HCT116 (cell line): ENCODE results near the gene RRAGC. TPM values are rescaled to one million over a fixed set of nuclear protein-coding genes. Genes with fewer than 3 reads are reported as not detected.

ENCODE experiments used
- ATAC-seq: fragments of 200-7000 bp; cut with Tn5 transposase; 2 replicates; pipeline ENCODE4 v1.9.1; 2020; ENCODE audit warnings: mild to moderate bottlenecking, moderate library complexity
- BruUV-seq: library from RNA; stranded (reverse); fragments of 400-500 nt; replicated peaks from 2 replicates; lab custom pipeline; 2021; lab: Mats Ljungman, UMichigan
- CTCF ChIA-PET: fragments of 300-600 bp; sonication (Branson Sonifier 250); formaldehyde crosslinking; loops from one replicate; lab custom pipeline; 2021; ENCODE audit warnings: antibody characterized with exemption; lab: Charles Lee
- POLR2A ChIA-PET: fragments of 300-600, 350-600 bp; sonication (Branson Sonifier 250); formaldehyde crosslinking; loops from one replicate; lab custom pipeline; 2021; ENCODE audit warnings: antibody characterized with exemption; lab: Charles Lee
- RAD21 ChIA-PET, 2 experiments: fragments of 300-600 bp; sonication (Branson Sonifier 250); formaldehyde crosslinking; loops; one replicate each; lab custom pipeline; 2023; ENCODE audit warnings: low total read pairs in 2 of 2; ENCODE audit not compliant: uncharacterized antibody in 2 of 2, unreplicated experiment in 2 of 2, low non-redundant PET in 1 of 2; lab: Charles Lee
- DNase-seq: peaks from one replicate; pipeline ENCODE4 v3.0.0-alpha.2; 2010; ENCODE audit warnings: low read depth, low spot score
- H2AFZ ChIP-seq: fragments of 200-600 bp; shearing (Covaris generic), sonication (generic); 2 replicates; pipeline ENCODE4 v1.6.1; 2017; ENCODE audit warnings: low read depth, mixed run types, mixed read lengths, antibody characterized with exemption, low read length; ENCODE audit not compliant: poor library complexity, severe bottlenecking
- H3K27ac ChIP-seq: 2 replicates; pipeline ENCODE4 v1.5.1; 2012; ENCODE audit warnings: low read depth, low read length
- H3K27me3 ChIP-seq: fragments of 200-600 bp; sonication (generic); 2 replicates; pipeline ENCODE4 v1.6.1; 2016; ENCODE audit warnings: mixed run types, low read length, mixed read lengths; ENCODE audit not compliant: insufficient read depth
- H3K36me3 ChIP-seq, 2 experiments: fragments of 200-500 bp in 1 of 2; fragments of 200-600 bp in 1 of 2; sonication (Bioruptor generic) in 1 of 2; sonication (generic) in 1 of 2; 2 replicates each; pipeline versions ENCODE4 v1.5.1 to v1.6.1; 2014 to 2016; ENCODE audit warnings: low read length in 2 of 2, inconsistent platforms in 1 of 2, mixed read lengths in 1 of 2, mixed run types in 1 of 2; ENCODE audit not compliant: insufficient read depth in 2 of 2, control insufficient read depth in 1 of 2
- H3K4me1 ChIP-seq, 2 experiments: fragments of 200-600 bp in 1 of 2; sonication (generic) in 1 of 2; 2 replicates each; pipeline versions ENCODE4 v1.5.1 to v1.6.1; 2012 to 2017; ENCODE audit warnings: low read length in 2 of 2, inconsistent platforms in 1 of 2, mild to moderate bottlenecking in 1 of 2, mixed read lengths in 1 of 2, mixed run types in 1 of 2, moderate library complexity in 1 of 2; ENCODE audit not compliant: insufficient read depth in 2 of 2, control insufficient read depth in 1 of 2
- H3K4me2 ChIP-seq: fragments of 200-600 bp; sonication (generic); 2 replicates; pipeline ENCODE4 v1.6.1; 2017; ENCODE audit warnings: mixed run types, low read length, mixed read lengths
- H3K4me3 ChIP-seq, 2 experiments: fragments of 200-600 bp in 1 of 2; sonication (generic) in 1 of 2; replicated peaks in 1 of 2; 2 replicates each; pipeline ENCODE4 v1.5.1; 2011 to 2016; ENCODE audit warnings: low read length in 2 of 2, control low read depth in 1 of 2, low read depth in 1 of 2, mild to moderate bottlenecking in 1 of 2, mixed read lengths in 1 of 2, mixed run types in 1 of 2
- H3K79me2 ChIP-seq: fragments of 200-600 bp; sonication (generic); 2 replicates; pipeline ENCODE4 v1.6.1; 2017; ENCODE audit warnings: mild to moderate bottlenecking, mixed run types, low read length, moderate library complexity, mixed read lengths; ENCODE audit not compliant: insufficient read depth
- H3K9ac ChIP-seq: fragments of 200-600 bp; sonication (generic); 2 replicates; pipeline ENCODE4 v1.6.1; 2016; ENCODE audit warnings: low read length, mixed read lengths
- H3K9me2 ChIP-seq: fragments of 200-600 bp; sonication (generic), shearing (Covaris generic); 2 replicates; pipeline ENCODE4 v1.6.1; 2017; ENCODE audit warnings: mixed run types, mild to moderate bottlenecking, moderate library complexity; ENCODE audit not compliant: insufficient read depth
- H3K9me3 ChIP-seq, 2 experiments: fragments of 200-500 bp in 1 of 2; fragments of 200-600 bp in 1 of 2; sonication (Bioruptor generic) in 1 of 2; sonication (generic) in 1 of 2; 2 replicates each; pipeline ENCODE4 v1.6.1; 2014 to 2017; ENCODE audit warnings: low read length in 2 of 2, mixed read lengths in 2 of 2, inconsistent platforms in 1 of 2, low read depth in 1 of 2, mild to moderate bottlenecking in 1 of 2, mixed run types in 1 of 2, moderate library complexity in 1 of 2; ENCODE audit not compliant: control insufficient read depth in 1 of 2, insufficient read depth in 1 of 2
- H4K20me1 ChIP-seq: fragments of 200-600 bp; sonication (generic), shearing (Covaris generic); 2 replicates; pipeline ENCODE4 v1.6.1; 2017; ENCODE audit warnings: mixed run types, mild to moderate bottlenecking, moderate library complexity; ENCODE audit not compliant: insufficient read depth
- CEBPB ChIP-seq: IDR thresholded peaks from 2 replicates; pipeline ENCODE4 v1.6.1; 2012; ENCODE audit warnings: low read depth
- JUND ChIP-seq: IDR thresholded peaks from 2 replicates; pipeline ENCODE4 v1.6.1; 2012
- POLR2A ChIP-seq: IDR thresholded peaks from 2 replicates; pipeline ENCODE4 v1.7.0; 2011; ENCODE audit warnings: borderline replicate concordance; ENCODE audit not compliant: insufficient read depth, insufficient read length; ENCODE audit errors: extremely low read depth
- RAD21 ChIP-seq: IDR thresholded peaks from 2 replicates; pipeline ENCODE4 v1.6.1; 2012; ENCODE audit warnings: low read depth, mild to moderate bottlenecking
- SIN3A ChIP-seq: IDR thresholded peaks from 2 replicates; pipeline ENCODE4 v1.6.1; 2012; ENCODE audit warnings: low read depth
- SRF ChIP-seq: IDR thresholded peaks from 2 replicates; pipeline ENCODE4 v1.6.1; 2012; ENCODE audit warnings: low read depth
- TCF7L2 ChIP-seq: IDR thresholded peaks from 2 replicates; pipeline ENCODE4 v1.7.0; 2011; ENCODE audit warnings: borderline replicate concordance, inconsistent platforms; ENCODE audit not compliant: insufficient read depth, insufficient read length; ENCODE audit errors: extremely low read depth
- YY1 ChIP-seq: IDR thresholded peaks from 2 replicates; pipeline ENCODE4 v1.6.1; 2011; ENCODE audit warnings: low read length, low read depth, moderate library complexity, mild to moderate bottlenecking; ENCODE audit not compliant: insufficient replicate concordance; ENCODE audit errors: extremely low read depth
- ZFX ChIP-seq: fragments of 450-650 bp; IDR thresholded peaks from 2 replicates; pipeline ENCODE4 v1.6.1; 2017
- ZNF274 ChIP-seq: fragments of 200-500 bp; sonication (Bioruptor generic); IDR thresholded peaks from 2 replicates; pipeline ENCODE4 v1.6.1; 2014; ENCODE audit warnings: mild to moderate bottlenecking, low read depth, low read length, inconsistent platforms
- intact Hi-C: fragments of 100-400 bp; cut with micrococcal nuclease; formaldehyde crosslinking; loops from 2 replicates; pipeline ENCODE4 v1.10.0; 2022
- total RNA-seq: library from RNA; stranded (reverse); gene quantifications from one replicate; pipeline ENCODE4 v1.2.1, GENCODE V29; 2021; ENCODE audit not compliant: unreplicated experiment
- TF ChIP-seq, protein P1 (sequence below): IDR thresholded peaks from 2 replicates; pipeline ENCODE4 v1.6.1; 2012
- TF ChIP-seq, protein P2 (sequence below), 3 experiments: fragments of 200-600 bp in 1 of 3; sonication (generic) in 1 of 3; IDR thresholded peaks in 2 of 3; conservative IDR thresholded peaks in 1 of 3; 2 replicates each; pipeline ENCODE4 v1.5.1; 2012 to 2017; ENCODE audit warnings: low read depth in 2 of 3, low read length in 2 of 3, antibody characterized with exemption in 1 of 3, borderline replicate concordance in 1 of 3, control low read depth in 1 of 3, mild to moderate bottlenecking in 1 of 3, mixed read lengths in 1 of 3, mixed run types in 1 of 3, moderate library complexity in 1 of 3; ENCODE audit not compliant: insufficient read depth in 1 of 3
- TF ChIP-seq, protein P3 (sequence below): IDR thresholded peaks from 2 replicates; pipeline ENCODE4 v1.6.1; 2011; ENCODE audit warnings: mild to moderate bottlenecking, low read length, moderate library complexity; ENCODE audit not compliant: insufficient replicate concordance; ENCODE audit errors: extremely low read depth

RRAGC gene
- total RNA-seq, 1 experiment from 2014 or later = 11.7 TPM

DNA sequence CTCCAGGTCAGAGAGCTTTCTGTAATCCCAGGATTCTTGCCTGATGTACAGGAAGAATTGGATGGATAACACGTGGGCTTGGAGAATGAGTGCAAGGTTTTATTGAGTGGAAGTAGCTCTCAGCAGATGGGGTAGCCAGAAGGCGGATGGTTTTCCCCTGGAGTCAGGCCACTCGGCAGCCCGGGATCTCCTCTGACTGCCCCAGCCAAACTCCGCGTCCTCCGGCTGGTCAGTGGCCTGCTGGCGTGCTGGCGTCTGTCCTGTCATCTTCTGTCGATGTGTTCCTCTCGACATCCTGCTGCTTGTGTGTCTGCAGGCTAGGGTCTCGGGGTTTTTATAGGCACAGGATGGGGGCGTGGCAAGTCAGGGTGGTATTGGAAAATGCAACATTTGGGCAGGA lies 49.2 kb upstream of the RRAGC start:
- RAD21 ChIA-PET = no interaction called here
- TF ChIP-seq RAD21 (no peak), SRF (no peak), TCF7L2 (no peak)
- TF ChIP-seq, protein P1, sequence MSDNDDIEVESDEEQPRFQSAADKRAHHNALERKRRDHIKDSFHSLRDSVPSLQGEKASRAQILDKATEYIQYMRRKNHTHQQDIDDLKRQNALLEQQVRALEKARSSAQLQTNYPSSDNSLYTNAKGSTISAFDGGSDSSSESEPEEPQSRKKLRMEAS = no peak
- TF ChIP-seq, all 23 proteins: peak for 0
- no peak overlapping the region for H3K4me3 ChIP-seq
- no peaks in the 10 kb centered on the region for H3K9me2 ChIP-seq
- H3K4me2 ChIP-seq = no peak overlapping the region
- no peaks in the 10 kb centered on the region for H3K27me3 ChIP-seq
- no peaks in the 10 kb centered on the region for H4K20me1 ChIP-seq
- no peak overlapping the region for H2AFZ ChIP-seq
- H3K27ac ChIP-seq = no peak overlapping the region
- DNase-seq (no peak), ATAC-seq (no peak)
- H3K9me3 ChIP-seq = no peaks in the 10 kb centered on the region
- BruUV-seq = no TSS peak
- CTCF ChIA-PET = no interaction called here
- H3K9ac ChIP-seq = no peak overlapping the region
- intact Hi-C loops = no loop called here
- POLR2A ChIA-PET = no interaction called here
- no peaks in the 10 kb centered on the region for H3K4me1 ChIP-seq
- no peaks in the 10 kb centered on the region for H3K79me2 ChIP-seq
- no peaks in the 10 kb centered on the region for H3K36me3 ChIP-seq

DNA sequence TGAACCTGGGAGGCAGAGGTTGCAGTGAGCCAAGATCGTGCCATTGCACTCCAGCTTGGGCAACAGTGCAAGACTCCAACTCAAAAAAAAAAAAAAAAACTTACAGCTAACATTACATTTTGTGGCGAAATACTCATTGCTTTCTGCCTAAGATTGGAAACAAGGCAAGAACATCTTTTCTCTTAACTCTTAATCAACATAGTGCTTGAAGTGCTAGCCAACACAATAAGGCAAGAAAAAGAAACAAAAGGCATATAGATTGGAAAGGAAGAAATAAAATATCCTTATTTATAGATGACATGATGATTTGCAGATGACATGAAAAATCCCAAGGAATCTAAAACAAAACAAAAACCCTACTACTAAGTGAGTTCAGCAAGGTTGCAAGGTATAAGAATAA lies 46.4 kb upstream of the RRAGC start:
- no peaks in the 10 kb centered on the region for H3K4me1 ChIP-seq
- no TSS peak for BruUV-seq
- ChIA-PET POLR2A (no interaction called here), RAD21 (no interaction called here), CTCF (no interaction called here)
- intact Hi-C loops = no loop called here
- H3K9me3 ChIP-seq = no peaks in the 10 kb centered on the region
- no peaks in the 10 kb centered on the region for H3K9me2 ChIP-seq
- no peak overlapping the region for H3K4me3 ChIP-seq
- ATAC-seq = no peak
- no peaks in the 10 kb centered on the region for H3K27me3 ChIP-seq
- DNase-seq = no peak
- H3K4me2 ChIP-seq = no peak overlapping the region
- no peaks in the 10 kb centered on the region for H3K36me3 ChIP-seq
- no peak overlapping the region for H3K9ac ChIP-seq
- H3K79me2 ChIP-seq = no peaks in the 10 kb centered on the region
- no peaks in the 10 kb centered on the region for H4K20me1 ChIP-seq
- H3K27ac ChIP-seq = no peak overlapping the region
- no peak overlapping the region for H2AFZ ChIP-seq
- TF ChIP-seq POLR2A = no peak
- TF ChIP-seq CEBPB = no peak
- TF ChIP-seq ZNF274 = no peak
- no peak for TF ChIP-seq JUND
- TF ChIP-seq ZFX = no peak
- TF ChIP-seq, protein P2, sequence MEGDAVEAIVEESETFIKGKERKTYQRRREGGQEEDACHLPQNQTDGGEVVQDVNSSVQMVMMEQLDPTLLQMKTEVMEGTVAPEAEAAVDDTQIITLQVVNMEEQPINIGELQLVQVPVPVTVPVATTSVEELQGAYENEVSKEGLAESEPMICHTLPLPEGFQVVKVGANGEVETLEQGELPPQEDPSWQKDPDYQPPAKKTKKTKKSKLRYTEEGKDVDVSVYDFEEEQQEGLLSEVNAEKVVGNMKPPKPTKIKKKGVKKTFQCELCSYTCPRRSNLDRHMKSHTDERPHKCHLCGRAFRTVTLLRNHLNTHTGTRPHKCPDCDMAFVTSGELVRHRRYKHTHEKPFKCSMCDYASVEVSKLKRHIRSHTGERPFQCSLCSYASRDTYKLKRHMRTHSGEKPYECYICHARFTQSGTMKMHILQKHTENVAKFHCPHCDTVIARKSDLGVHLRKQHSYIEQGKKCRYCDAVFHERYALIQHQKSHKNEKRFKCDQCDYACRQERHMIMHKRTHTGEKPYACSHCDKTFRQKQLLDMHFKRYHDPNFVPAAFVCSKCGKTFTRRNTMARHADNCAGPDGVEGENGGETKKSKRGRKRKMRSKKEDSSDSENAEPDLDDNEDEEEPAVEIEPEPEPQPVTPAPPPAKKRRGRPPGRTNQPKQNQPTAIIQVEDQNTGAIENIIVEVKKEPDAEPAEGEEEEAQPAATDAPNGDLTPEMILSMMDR (IDR thresholded peaks at IDR 0.05 in 2 of 3, conservative IDR thresholded peaks at IDR 0.05 in 1 of 3; ENCODE audit: borderline replicate concordance in 1 of 3, insufficient read depth in 1 of 3, low read depth in 2 of 3, low read length in 2 of 3) = no peak
- TF ChIP-seq RAD21 = no peak
- no peak for TF ChIP-seq SIN3A
- no peak for TF ChIP-seq YY1
- TF ChIP-seq, protein P3, sequence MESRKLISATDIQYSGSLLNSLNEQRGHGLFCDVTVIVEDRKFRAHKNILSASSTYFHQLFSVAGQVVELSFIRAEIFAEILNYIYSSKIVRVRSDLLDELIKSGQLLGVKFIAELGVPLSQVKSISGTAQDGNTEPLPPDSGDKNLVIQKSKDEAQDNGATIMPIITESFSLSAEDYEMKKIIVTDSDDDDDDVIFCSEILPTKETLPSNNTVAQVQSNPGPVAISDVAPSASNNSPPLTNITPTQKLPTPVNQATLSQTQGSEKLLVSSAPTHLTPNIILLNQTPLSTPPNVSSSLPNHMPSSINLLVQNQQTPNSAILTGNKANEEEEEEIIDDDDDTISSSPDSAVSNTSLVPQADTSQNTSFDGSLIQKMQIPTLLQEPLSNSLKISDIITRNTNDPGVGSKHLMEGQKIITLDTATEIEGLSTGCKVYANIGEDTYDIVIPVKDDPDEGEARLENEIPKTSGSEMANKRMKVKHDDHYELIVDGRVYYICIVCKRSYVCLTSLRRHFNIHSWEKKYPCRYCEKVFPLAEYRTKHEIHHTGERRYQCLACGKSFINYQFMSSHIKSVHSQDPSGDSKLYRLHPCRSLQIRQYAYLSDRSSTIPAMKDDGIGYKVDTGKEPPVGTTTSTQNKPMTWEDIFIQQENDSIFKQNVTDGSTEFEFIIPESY = no peak
